ENCODE measurements around the gene HYAL3. TPM values are rescaled to one million over a fixed set of nuclear protein-coding genes. Genes with fewer than 3 reads are reported as not detected.
A peak's percentile ranks its signal among the peaks of the same experiment; 100 is the strongest.

Gene HYAL3
- total and polyA plus RNA-seq, 2 experiments from 2014 or later: 2.4 to 7.1 TPM

GRCh38 chr3:50340448-50341329 lies 41.5 kb upstream of the HYAL3 start, which contains the start of gene RASSF1:
RASSF1 (minus strand) TSS chr3:50340836; CDS start chr3:50340805, 31 bp downstream.
- no peak within 1 kb of the TSS for H3K27ac ChIP-seq (ENCODE audit: low read depth)
- H3K9me3 Mint-ChIP-seq: peaks cover 3% of the 10 kb centered on the region; the same call in 1 of the 3 replicates
- peaks cover 36% of the 10 kb centered on the region for H3F3A ChIP-seq (replicated peaks; ENCODE audit: low read depth)
- H3K4me3 ChIP-seq: peak within 1 kb of the TSS; percentile 65
- H3K79me2 ChIP-seq (replicated peaks; ENCODE audit: insufficient read depth): peaks cover 11% of the 10 kb centered on the region
- H3K36me3 Mint-ChIP-seq (ENCODE audit: low read depth): no peaks in the 10 kb centered on the region; the same call in 2 of the 3 replicates
- H2AFZ ChIP-seq: peak within 1 kb of the TSS; percentile 85
- H3K4me1 ChIP-seq (ENCODE audit: insufficient read depth): peaks cover 22% of the 10 kb centered on the region
- peak; percentile 76 for DNase-seq (ENCODE audit: low spot score)
- peaks cover 74% of the 10 kb centered on the region for H3K27me3 Mint-ChIP-seq (ENCODE audit: insufficient read depth, low read depth, poor library complexity)
- peaks cover 66% of the 10 kb centered on the region for H3K27me3 ChIP-seq (ENCODE audit: insufficient read depth)
- no peak within 1 kb of the TSS for H3K27ac Mint-ChIP-seq
- peaks cover 29% of the 10 kb centered on the region for H3K4me1 Mint-ChIP-seq
- ATAC-seq: peak; percentile 18
- H3K4me3 Mint-ChIP-seq: peak within 1 kb of the TSS; percentile 67
- H3K36me3 ChIP-seq (ENCODE audit: insufficient read depth): no peaks in the 10 kb centered on the region
- H3K4me2 ChIP-seq: peak within 1 kb of the TSS; percentile 90
- H3K9me2 ChIP-seq (ENCODE audit: insufficient read depth): no peaks in the 10 kb centered on the region
- H4K20me1 ChIP-seq (replicated peaks; ENCODE audit: insufficient read depth): peaks cover 8% of the 10 kb centered on the region
- TF ChIP-seq STAT1 (IDR thresholded peaks at IDR 0.05; ENCODE audit: unreplicated experiment) (no peak), ZNF114 (CRISPR knock-in tag; IDR thresholded peaks at IDR 0.05) (no peak), NANOG (IDR thresholded peaks at IDR 0.05; ENCODE audit: borderline replicate concordance) (no peak), EZH2 (IDR thresholded peaks at IDR 0.05; ENCODE audit: low read depth, unreplicated experiment) (no peak), POLR2AphosphoS5 (IDR thresholded peaks at IDR 0.05; ENCODE audit: low read depth) (peak; percentile 56; the same call in 1 of the 2 replicates), JUNB (IDR thresholded peaks at IDR 0.05; ENCODE audit: unreplicated experiment) (no peak), CREB1 (CRISPR knock-in tag; IDR thresholded peaks at IDR 0.05; ENCODE audit: low read depth) (no peak), EZH2phosphoT487 (IDR thresholded peaks at IDR 0.05; ENCODE audit: unreplicated experiment) (peak; percentile 64), ZNF331 (CRISPR knock-in tag; IDR thresholded peaks at IDR 0.05; ENCODE audit: low read depth) (no peak), REST (IDR thresholded peaks at IDR 0.05; ENCODE audit: unreplicated experiment) (no peak), ETS1 (IDR thresholded peaks at IDR 0.05) (0 out of 2 replicates have a peak, but pooled peaks have one; percentile 40)
- TF ChIP-seq, protein P1, sequence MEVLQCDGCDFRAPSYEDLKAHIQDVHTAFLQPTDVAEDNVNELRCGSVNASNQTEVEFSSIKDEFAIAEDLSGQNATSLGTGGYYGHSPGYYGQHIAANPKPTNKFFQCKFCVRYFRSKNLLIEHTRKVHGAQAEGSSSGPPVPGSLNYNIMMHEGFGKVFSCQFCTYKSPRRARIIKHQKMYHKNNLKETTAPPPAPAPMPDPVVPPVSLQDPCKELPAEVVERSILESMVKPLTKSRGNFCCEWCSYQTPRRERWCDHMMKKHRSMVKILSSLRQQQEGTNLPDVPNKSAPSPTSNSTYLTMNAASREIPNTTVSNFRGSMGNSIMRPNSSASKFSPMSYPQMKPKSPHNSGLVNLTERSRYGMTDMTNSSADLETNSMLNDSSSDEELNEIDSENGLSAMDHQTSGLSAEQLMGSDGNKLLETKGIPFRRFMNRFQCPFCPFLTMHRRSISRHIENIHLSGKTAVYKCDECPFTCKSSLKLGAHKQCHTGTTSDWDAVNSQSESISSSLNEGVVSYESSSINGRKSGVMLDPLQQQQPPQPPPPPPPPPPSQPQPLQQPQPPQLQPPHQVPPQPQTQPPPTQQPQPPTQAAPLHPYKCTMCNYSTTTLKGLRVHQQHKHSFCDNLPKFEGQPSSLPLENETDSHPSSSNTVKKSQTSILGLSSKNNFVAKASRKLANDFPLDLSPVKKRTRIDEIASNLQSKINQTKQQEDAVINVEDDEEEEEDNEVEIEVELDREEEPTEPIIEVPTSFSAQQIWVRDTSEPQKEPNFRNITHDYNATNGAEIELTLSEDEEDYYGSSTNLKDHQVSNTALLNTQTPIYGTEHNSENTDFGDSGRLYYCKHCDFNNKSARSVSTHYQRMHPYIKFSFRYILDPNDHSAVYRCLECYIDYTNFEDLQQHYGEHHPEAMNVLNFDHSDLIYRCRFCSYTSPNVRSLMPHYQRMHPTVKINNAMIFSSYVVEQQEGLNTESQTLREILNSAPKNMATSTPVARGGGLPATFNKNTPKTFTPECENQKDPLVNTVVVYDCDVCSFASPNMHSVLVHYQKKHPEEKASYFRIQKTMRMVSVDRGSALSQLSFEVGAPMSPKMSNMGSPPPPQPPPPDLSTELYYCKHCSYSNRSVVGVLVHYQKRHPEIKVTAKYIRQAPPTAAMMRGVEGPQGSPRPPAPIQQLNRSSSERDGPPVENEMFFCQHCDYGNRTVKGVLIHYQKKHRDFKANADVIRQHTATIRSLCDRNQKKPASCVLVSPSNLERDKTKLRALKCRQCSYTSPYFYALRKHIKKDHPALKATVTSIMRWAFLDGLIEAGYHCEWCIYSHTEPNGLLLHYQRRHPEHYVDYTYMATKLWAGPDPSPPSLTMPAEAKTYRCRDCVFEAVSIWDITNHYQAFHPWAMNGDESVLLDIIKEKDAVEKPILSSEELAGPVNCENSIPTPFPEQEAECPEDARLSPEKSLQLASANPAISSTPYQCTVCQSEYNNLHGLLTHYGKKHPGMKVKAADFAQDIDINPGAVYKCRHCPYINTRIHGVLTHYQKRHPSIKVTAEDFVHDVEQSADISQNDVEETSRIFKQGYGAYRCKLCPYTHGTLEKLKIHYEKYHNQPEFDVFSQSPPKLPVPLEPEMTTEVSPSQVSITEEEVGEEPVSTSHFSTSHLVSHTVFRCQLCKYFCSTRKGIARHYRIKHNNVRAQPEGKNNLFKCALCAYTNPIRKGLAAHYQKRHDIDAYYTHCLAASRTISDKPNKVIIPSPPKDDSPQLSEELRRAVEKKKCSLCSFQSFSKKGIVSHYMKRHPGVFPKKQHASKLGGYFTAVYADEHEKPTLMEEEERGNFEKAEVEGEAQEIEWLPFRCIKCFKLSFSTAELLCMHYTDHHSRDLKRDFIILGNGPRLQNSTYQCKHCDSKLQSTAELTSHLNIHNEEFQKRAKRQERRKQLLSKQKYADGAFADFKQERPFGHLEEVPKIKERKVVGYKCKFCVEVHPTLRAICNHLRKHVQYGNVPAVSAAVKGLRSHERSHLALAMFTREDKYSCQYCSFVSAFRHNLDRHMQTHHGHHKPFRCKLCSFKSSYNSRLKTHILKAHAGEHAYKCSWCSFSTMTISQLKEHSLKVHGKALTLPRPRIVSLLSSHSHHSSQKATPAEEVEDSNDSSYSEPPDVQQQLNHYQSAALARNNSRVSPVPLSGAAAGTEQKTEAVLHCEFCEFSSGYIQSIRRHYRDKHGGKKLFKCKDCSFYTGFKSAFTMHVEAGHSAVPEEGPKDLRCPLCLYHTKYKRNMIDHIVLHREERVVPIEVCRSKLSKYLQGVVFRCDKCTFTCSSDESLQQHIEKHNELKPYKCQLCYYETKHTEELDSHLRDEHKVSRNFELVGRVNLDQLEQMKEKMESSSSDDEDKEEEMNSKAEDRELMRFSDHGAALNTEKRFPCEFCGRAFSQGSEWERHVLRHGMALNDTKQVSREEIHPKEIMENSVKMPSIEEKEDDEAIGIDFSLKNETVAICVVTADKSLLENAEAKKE (CRISPR knock-in tag; IDR thresholded peaks at IDR 0.05): no peak
- TF ChIP-seq, protein P2, sequence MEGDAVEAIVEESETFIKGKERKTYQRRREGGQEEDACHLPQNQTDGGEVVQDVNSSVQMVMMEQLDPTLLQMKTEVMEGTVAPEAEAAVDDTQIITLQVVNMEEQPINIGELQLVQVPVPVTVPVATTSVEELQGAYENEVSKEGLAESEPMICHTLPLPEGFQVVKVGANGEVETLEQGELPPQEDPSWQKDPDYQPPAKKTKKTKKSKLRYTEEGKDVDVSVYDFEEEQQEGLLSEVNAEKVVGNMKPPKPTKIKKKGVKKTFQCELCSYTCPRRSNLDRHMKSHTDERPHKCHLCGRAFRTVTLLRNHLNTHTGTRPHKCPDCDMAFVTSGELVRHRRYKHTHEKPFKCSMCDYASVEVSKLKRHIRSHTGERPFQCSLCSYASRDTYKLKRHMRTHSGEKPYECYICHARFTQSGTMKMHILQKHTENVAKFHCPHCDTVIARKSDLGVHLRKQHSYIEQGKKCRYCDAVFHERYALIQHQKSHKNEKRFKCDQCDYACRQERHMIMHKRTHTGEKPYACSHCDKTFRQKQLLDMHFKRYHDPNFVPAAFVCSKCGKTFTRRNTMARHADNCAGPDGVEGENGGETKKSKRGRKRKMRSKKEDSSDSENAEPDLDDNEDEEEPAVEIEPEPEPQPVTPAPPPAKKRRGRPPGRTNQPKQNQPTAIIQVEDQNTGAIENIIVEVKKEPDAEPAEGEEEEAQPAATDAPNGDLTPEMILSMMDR (conservative IDR thresholded peaks at IDR 0.05; ENCODE audit: low read depth in 2 of 2): no peak

Data from GM23338 (cell line).